ENCODE results near the gene CD81.

The CD81 gene

GRCh38 chr11:2406878-2407410 is 29.8 kb downstream of the CD81 start:
- no peak for DNase-seq (ENCODE audit: low read depth)

- DNase-seq (ENCODE audit: low read depth): no peak
Observed at GRCh38 chr11:2408671-2409070, 31.6 kb downstream of the CD81 start.

GRCh38 chr11:2409126-2409525 is 32.0 kb downstream of the CD81 start:
- DNase-seq (ENCODE audit: low read depth): no peak

- DNase-seq (ENCODE audit: low read depth): no peak
Observed at GRCh38 chr11:2409611-2410468, 32.7 kb downstream of the CD81 start.

GRCh38 chr11:2410616-2411015 is 33.5 kb downstream of the CD81 start:
- DNase-seq (ENCODE audit: low read depth): no peak

- no peak for DNase-seq (ENCODE audit: low read depth)
Observed at GRCh38 chr11:2411446-2412305, 34.6 kb downstream of the CD81 start.

- DNase-seq (ENCODE audit: low read depth): no peak
Observed at GRCh38 chr11:2412323-2412722, 35.2 kb downstream of the CD81 start.

- DNase-seq (ENCODE audit: low read depth): no peak
Observed at GRCh38 chr11:2413742-2414579, 36.9 kb downstream of the CD81 start.

- DNase-seq (ENCODE audit: low read depth): no peak
Observed at GRCh38 chr11:2414616-2415015, 37.5 kb downstream of the CD81 start.

GRCh38 chr11:2415171-2415570 is 38.1 kb downstream of the CD81 start:
- DNase-seq (ENCODE audit: low read depth): no peak

GRCh38 chr11:2415601-2416380 is 38.7 kb downstream of the CD81 start:
- DNase-seq (ENCODE audit: low read depth): no peak

GRCh38 chr11:2416765-2417164 is 39.7 kb downstream of the CD81 start:
- no peak for DNase-seq (ENCODE audit: low read depth)

- DNase-seq (ENCODE audit: low read depth): no peak
Observed at GRCh38 chr11:2417856-2418692, 41.0 kb downstream of the CD81 start.

GRCh38 chr11:2418693-2419360 is 41.7 kb downstream of the CD81 start:
- no peak for DNase-seq (ENCODE audit: low read depth)

GRCh38 chr11:2419638-2420501 is 42.8 kb downstream of the CD81 start:
- DNase-seq (ENCODE audit: low read depth): peak; percentile 28

GRCh38 chr11:2420502-2421225 is 43.6 kb downstream of the CD81 start:
- peak; percentile 56 for DNase-seq (ENCODE audit: low read depth)

GRCh38 chr11:2421226-2421994 is 44.3 kb downstream of the CD81 start:
- DNase-seq (ENCODE audit: low read depth): no peak
